Gastroesophageal sphincter (tissue), 4 donors: ENCODE data around the gene RRAS. TPM values are rescaled to one million over a fixed set of nuclear protein-coding genes. Genes with fewer than 3 reads are reported as not detected.

Source experiments
- ATAC-seq: fragments of 150-250 bp; one replicate; pipeline ENCODE4 v1.9.1; 2016; ENCODE audit warnings: mild to moderate bottlenecking, moderate library complexity
- H3K27ac ChIP-seq, 4 donors: fragments of 200-600 bp; sonication (generic) in 3 of 4; 1 replicate in 3 of 4; 2 replicates in 1 of 4; pipeline ENCODE4 v1.5.1; 2016 to 2019
- H3K27me3 ChIP-seq: fragments of 200-600 bp; sonication (generic); one replicate; pipeline ENCODE4 v1.5.1; 2019
- H3K36me3 ChIP-seq, 2 donors: fragments of 200-600 bp; sonication (generic); one replicate each; pipeline ENCODE4 v1.5.1; 2019; ENCODE audit warnings: control low read depth in 1 of 2
- H3K4me1 ChIP-seq, 3 donors: fragments of 200-600 bp; sonication (generic); 1 replicate in 2 of 3; 2 replicates in 1 of 3; pipeline ENCODE4 v1.5.1; 2016 to 2019; ENCODE audit warnings: control low read depth in 2 of 3
- H3K4me3 ChIP-seq, 2 donors: fragments of 200-600 bp; sonication (generic); one replicate each; pipeline ENCODE4 v1.5.1; 2019; ENCODE audit warnings: mild to moderate bottlenecking in 1 of 2, moderate library complexity in 1 of 2
- H3K9me3 ChIP-seq, 3 donors: fragments of 200-600 bp; sonication (generic); one replicate each; pipeline ENCODE4 v1.5.1; 2017 to 2019; ENCODE audit warnings: control low read depth in 2 of 3
- CTCF ChIP-seq, 4 experiments: fragments of 200-600 bp in 2 of 4; fragments of 450-650 bp in 2 of 4; sonication (generic) in 1 of 4; IDR thresholded peaks; one replicate each; pipeline ENCODE4 v1.5.1; 2017 to 2019; ENCODE audit warnings: antibody characterized with exemption in 4 of 4, mild to moderate bottlenecking in 2 of 4, moderate library complexity in 2 of 4
- EP300 ChIP-seq: sonication (generic); formaldehyde crosslinking; IDR thresholded peaks from one replicate; pipeline ENCODE4 v1.6.1; 2017; ENCODE audit warnings: antibody characterized with exemption, mild to moderate bottlenecking
- POLR2A ChIP-seq, 2 donors: fragments of 450-650 bp; IDR thresholded peaks; one replicate each; pipeline ENCODE4 v1.6.1; 2017; ENCODE audit warnings: antibody characterized with exemption in 2 of 2, mild to moderate bottlenecking in 2 of 2, moderate library complexity in 1 of 2
- POLR2AphosphoS5 ChIP-seq: sonication (generic); formaldehyde crosslinking; IDR thresholded peaks from one replicate; pipeline ENCODE4 v1.6.1; 2017; ENCODE audit warnings: antibody characterized with exemption
- WGBS, 2 donors: methylation state at CpG; one replicate each; pipeline ENCODE4 v1.1.5; 2018; ENCODE audit warnings: low coverage in 1 of 2; 5-methylcytosine and 5-hydroxymethylcytosine counted together
- total RNA-seq, 4 donors: library from RNA; depleted of rRNA; stranded (reverse); fragments of >200 nt; gene quantifications; one replicate each; pipeline ENCODE4 v1.1.0, GENCODE V29; 2016

Gene RRAS
- total RNA-seq, 4 donors from 2014 or later: 100 to 162 (median 136) TPM

GRCh38 chr19:49651029-49651819, 11.3 kb upstream of the RRAS start:
- H3K4me3 ChIP-seq: no peak overlapping the region
- no CpG with 5 or more reads among the region's 72 CpGs for WGBS, 2 donors
- no peak for ATAC-seq
- no peaks in the 10 kb centered on the region for H3K9me3 ChIP-seq
- no peaks in the 10 kb centered on the region for H3K27me3 ChIP-seq
- TF ChIP-seq POLR2AphosphoS5: no peak
- TF ChIP-seq CTCF (IDR thresholded peaks at IDR 0.05): no peak
- no peak for TF ChIP-seq POLR2A (IDR thresholded peaks at IDR 0.05)
- no peak for TF ChIP-seq EP300
- H3K36me3 ChIP-seq: peaks cover 0 to 100% of the 10 kb centered on the region in 2 donors
- no peak overlapping the region for H3K27ac ChIP-seq
- peaks cover 0 to 6% (median 0%) of the 10 kb centered on the region in 3 donors for H3K4me1 ChIP-seq

- Histone ChIP-seq H3K4me1 (peaks cover 0 to 43% (median 25%) of the 10 kb centered on the region in 3 donors), H3K4me3 (no peak overlapping the region), H3K27me3 (no peaks in the 10 kb centered on the region), H3K27ac (no peak overlapping the region), H3K36me3 (peaks cover 0 to 69% of the 10 kb centered on the region in 2 donors), H3K9me3 (no peaks in the 10 kb centered on the region)
- TF ChIP-seq POLR2AphosphoS5 (no peak), POLR2A (IDR thresholded peaks at IDR 0.05) (no peak), EP300 (no peak), CTCF (IDR thresholded peaks at IDR 0.05) (no peak)
- no CpG with 5 or more reads among the region's 17 CpGs for WGBS, 2 donors
- no peak for ATAC-seq
Measured at GRCh38 chr19:49646586-49646985, 6.6 kb upstream of the RRAS start.

- 77% methylated on average over 4 of the region's 13 CpGs; no CpG with 5 or more reads in 1 of the 2 donors for WGBS, 2 donors
- Histone ChIP-seq H3K27me3 (no peaks in the 10 kb centered on the region), H3K36me3 (peaks cover 0 to 63% of the 10 kb centered on the region in 2 donors), H3K9me3 (no peaks in the 10 kb centered on the region), H3K4me1 (peaks cover 0 to 49% (median 25%) of the 10 kb centered on the region in 3 donors), H3K4me3 (no peak overlapping the region), H3K27ac (no peak overlapping the region)
- no peak for ATAC-seq
- TF ChIP-seq CTCF (IDR thresholded peaks at IDR 0.05) (no peak), POLR2AphosphoS5 (no peak), POLR2A (IDR thresholded peaks at IDR 0.05) (no peak), EP300 (no peak)
Measured at GRCh38 chr19:49645995-49646394, 6.1 kb upstream of the RRAS start.

- ATAC-seq: no peak
- Histone ChIP-seq H3K4me1 (peaks cover 0 to 52% (median 25%) of the 10 kb centered on the region in 3 donors), H3K4me3 (no peak overlapping the region), H3K36me3 (peaks cover 0 to 59% of the 10 kb centered on the region in 2 donors), H3K27me3 (no peaks in the 10 kb centered on the region), H3K27ac (no peak overlapping the region), H3K9me3 (no peaks in the 10 kb centered on the region)
- TF ChIP-seq CTCF (IDR thresholded peaks at IDR 0.05) (no peak), POLR2A (IDR thresholded peaks at IDR 0.05) (no peak), POLR2AphosphoS5 (no peak), EP300 (no peak)
- WGBS, 2 donors: 89% methylated on average over 6 of the region's 11 CpGs; no CpG with 5 or more reads in 1 of the 2 donors
Measured at GRCh38 chr19:49645592-49645991, 5.6 kb upstream of the RRAS start.

- H3K4me1 ChIP-seq: peaks cover 0 to 65% (median 25%) of the 10 kb centered on the region in 3 donors
- H3K4me3 ChIP-seq: no peak overlapping the region
- no peak for TF ChIP-seq CTCF (IDR thresholded peaks at IDR 0.05)
- TF ChIP-seq EP300: no peak
- TF ChIP-seq POLR2A (IDR thresholded peaks at IDR 0.05): no peak
- no peak for TF ChIP-seq POLR2AphosphoS5
- H3K9me3 ChIP-seq: no peaks in the 10 kb centered on the region
- H3K27me3 ChIP-seq: no peaks in the 10 kb centered on the region
- WGBS, 2 donors: 70 to 83% methylated on average over 1 to 2 of the region's 2 CpGs
- no peak overlapping the region for H3K27ac ChIP-seq
- peaks cover 0 to 38% of the 10 kb centered on the region in 2 donors for H3K36me3 ChIP-seq
- ATAC-seq: no peak
Measured at GRCh38 chr19:49643466-49643865, 3.5 kb upstream of the RRAS start.
